Gastroesophageal sphincter (tissue), 4 donors: Measurements from ENCODE around the gene RBM28. TPM values are rescaled to one million over a fixed set of nuclear protein-coding genes. Genes with fewer than 3 reads are reported as not detected.

Experiments
- ATAC-seq: fragments of 150-250 bp; one replicate; pipeline ENCODE4 v1.9.1; 2016; ENCODE audit warnings: mild to moderate bottlenecking, moderate library complexity
- H3K27ac ChIP-seq, 4 donors: fragments of 200-600 bp; sonication (generic) in 3 of 4; 1 replicate in 3 of 4; 2 replicates in 1 of 4; pipeline ENCODE4 v1.5.1; 2016 to 2019
- H3K27me3 ChIP-seq: fragments of 200-600 bp; sonication (generic); one replicate; pipeline ENCODE4 v1.5.1; 2019
- H3K36me3 ChIP-seq, 2 donors: fragments of 200-600 bp; sonication (generic); one replicate each; pipeline ENCODE4 v1.5.1; 2019; ENCODE audit warnings: control low read depth in 1 of 2
- H3K4me1 ChIP-seq, 3 donors: fragments of 200-600 bp; sonication (generic); 1 replicate in 2 of 3; 2 replicates in 1 of 3; pipeline ENCODE4 v1.5.1; 2016 to 2019; ENCODE audit warnings: control low read depth in 2 of 3
- H3K4me3 ChIP-seq, 2 donors: fragments of 200-600 bp; sonication (generic); one replicate each; pipeline ENCODE4 v1.5.1; 2019; ENCODE audit warnings: mild to moderate bottlenecking in 1 of 2, moderate library complexity in 1 of 2
- H3K9me3 ChIP-seq, 3 donors: fragments of 200-600 bp; sonication (generic); one replicate each; pipeline ENCODE4 v1.5.1; 2017 to 2019; ENCODE audit warnings: control low read depth in 2 of 3
- CTCF ChIP-seq, 4 experiments: fragments of 200-600 bp in 2 of 4; fragments of 450-650 bp in 2 of 4; sonication (generic) in 1 of 4; IDR thresholded peaks; one replicate each; pipeline ENCODE4 v1.5.1; 2017 to 2019; ENCODE audit warnings: antibody characterized with exemption in 4 of 4, mild to moderate bottlenecking in 2 of 4, moderate library complexity in 2 of 4
- EP300 ChIP-seq: sonication (generic); formaldehyde crosslinking; IDR thresholded peaks from one replicate; pipeline ENCODE4 v1.6.1; 2017; ENCODE audit warnings: antibody characterized with exemption, mild to moderate bottlenecking
- POLR2A ChIP-seq, 2 donors: fragments of 450-650 bp; IDR thresholded peaks; one replicate each; pipeline ENCODE4 v1.6.1; 2017; ENCODE audit warnings: antibody characterized with exemption in 2 of 2, mild to moderate bottlenecking in 2 of 2, moderate library complexity in 1 of 2
- POLR2AphosphoS5 ChIP-seq: sonication (generic); formaldehyde crosslinking; IDR thresholded peaks from one replicate; pipeline ENCODE4 v1.6.1; 2017; ENCODE audit warnings: antibody characterized with exemption
- WGBS, 2 donors: methylation state at CpG; one replicate each; pipeline ENCODE4 v1.1.5; 2018; ENCODE audit warnings: low coverage in 1 of 2; 5-methylcytosine and 5-hydroxymethylcytosine counted together
- total RNA-seq, 4 donors: library from RNA; depleted of rRNA; stranded (reverse); fragments of >200 nt; gene quantifications; one replicate each; pipeline ENCODE4 v1.1.0, GENCODE V29; 2016

Gene RBM28
- total RNA-seq, 4 donors from 2014 or later = 12.7 to 27.1 (median 19.5) TPM

- no peaks in the 10 kb centered on the region for H3K36me3 ChIP-seq
- TF ChIP-seq CTCF (IDR thresholded peaks at IDR 0.05) = no peak
- no peak for TF ChIP-seq POLR2AphosphoS5
- TF ChIP-seq POLR2A (IDR thresholded peaks at IDR 0.05) = no peak
- no peak for TF ChIP-seq EP300
- ATAC-seq = no peak
- peaks cover 54% of the 10 kb centered on the region for H3K27me3 ChIP-seq
- H3K27ac ChIP-seq = no peak overlapping the region
- peak overlapping the region in 1 of 2 donors; percentile 46 for H3K4me3 ChIP-seq
- no peaks in the 10 kb centered on the region for H3K9me3 ChIP-seq
- peaks cover 0 to 16% (median 9%) of the 10 kb centered on the region in 3 donors for H3K4me1 ChIP-seq
- 58% methylated on average over 3 of the region's 35 CpGs; no CpG with 5 or more reads in 1 of the 2 donors for WGBS, 2 donors
Measured at GRCh38 chr7:128350708-128351295, 7.1 kb upstream of the RBM28 start.

- H3K27ac ChIP-seq = no peak overlapping the region
- no peaks in the 10 kb centered on the region for H3K9me3 ChIP-seq
- peaks cover 42% of the 10 kb centered on the region for H3K27me3 ChIP-seq
- no peak for ATAC-seq
- no peak for TF ChIP-seq POLR2AphosphoS5
- no peak for TF ChIP-seq CTCF (IDR thresholded peaks at IDR 0.05)
- no peak for TF ChIP-seq EP300
- TF ChIP-seq POLR2A (IDR thresholded peaks at IDR 0.05) = no peak
- 0 to 20% methylated on average over 1 of the region's 4 CpGs for WGBS, 2 donors
- H3K4me3 ChIP-seq = no peak overlapping the region
- peaks cover 0 to 17% (median 9%) of the 10 kb centered on the region in 3 donors for H3K4me1 ChIP-seq
- H3K36me3 ChIP-seq = no peaks in the 10 kb centered on the region
Measured at GRCh38 chr7:128349466-128349825, 5.7 kb upstream of the RBM28 start.

- Histone ChIP-seq H3K27ac (no peak overlapping the region), H3K4me1 (peaks cover 0 to 28% (median 13%) of the 10 kb centered on the region in 3 donors), H3K4me3 (no peak overlapping the region), H3K27me3 (peaks cover 24% of the 10 kb centered on the region), H3K9me3 (no peaks in the 10 kb centered on the region), H3K36me3 (no peaks in the 10 kb centered on the region)
- TF ChIP-seq POLR2AphosphoS5 = no peak
- TF ChIP-seq CTCF (IDR thresholded peaks at IDR 0.05) = peak in 3 of 4 experiments; percentile 47 to 76 (median 58)
- ATAC-seq = no peak
- WGBS, 2 donors = 0 to 4% methylated on average over 2 of the region's 2 CpGs
Measured at GRCh38 chr7:128347647-128348097, 4.0 kb upstream of the RBM28 start.

- H3K27ac ChIP-seq = peak overlapping the region in 1 of 4 donors; percentile 82
- H3K27me3 ChIP-seq = no peaks in the 10 kb centered on the region
- H3K9me3 ChIP-seq = no peaks in the 10 kb centered on the region
- peaks cover 0 to 34% (median 9%) of the 10 kb centered on the region in 3 donors for H3K4me1 ChIP-seq
- ATAC-seq = no peak
- H3K36me3 ChIP-seq = peaks cover 0 to 5% of the 10 kb centered on the region in 2 donors
- 93% methylated on average over 3 to 4 of the region's 5 CpGs for WGBS, 2 donors
- TF ChIP-seq CTCF (IDR thresholded peaks at IDR 0.05) (no peak), POLR2A (IDR thresholded peaks at IDR 0.05) (no peak), EP300 (no peak), POLR2AphosphoS5 (no peak)
- no peak overlapping the region for H3K4me3 ChIP-seq
Measured at GRCh38 chr7:128344431-128344774, 695 bp upstream of the RBM28 start.

- TF ChIP-seq EP300 (no peak), POLR2AphosphoS5 (no peak), POLR2A (IDR thresholded peaks at IDR 0.05) (no peak), CTCF (IDR thresholded peaks at IDR 0.05) (no peak)
- Histone ChIP-seq H3K27ac (no peak overlapping the region), H3K27me3 (no peaks in the 10 kb centered on the region), H3K9me3 (no peaks in the 10 kb centered on the region), H3K4me3 (no peak overlapping the region), H3K4me1 (peaks cover 0 to 34% (median 9%) of the 10 kb centered on the region in 3 donors), H3K36me3 (peaks cover 0 to 32% of the 10 kb centered on the region in 2 donors)
- no peak for ATAC-seq
- 81 to 89% methylated on average over 6 of the region's 6 CpGs for WGBS, 2 donors
Measured at GRCh38 chr7:128341733-128342132, 2.0 kb downstream of the RBM28 start.
